Activated naive CD4-positive, alpha-beta T cell treated with anti-CD3 and anti-CD28 coated beads for 36 hours (primary cell): ENCODE results near the gene MAP3K14. TPM values are rescaled to one million over a fixed set of nuclear protein-coding genes. Genes with fewer than 3 reads are reported as not detected.

Experiments used
- CTCF ChIA-PET: fragments of 350-600 bp; sonication (Branson Sonifier 250); formaldehyde crosslinking; loops from one replicate; lab custom pipeline; 2021; ENCODE audit warnings: antibody characterized with exemption; lab: Charles Lee
- DNase-seq: peaks from one replicate; pipeline ENCODE4 v3.0.0-alpha.2; 2020
- H3K27ac Mint-ChIP-seq: one replicate; pipeline ENCODE4 v1.8.0; 2021; ENCODE audit warnings: mild to moderate bottlenecking, mixed read lengths
- H3K27me3 Mint-ChIP-seq: one replicate; pipeline ENCODE4 v1.8.0; 2021; ENCODE audit warnings: low read depth, mixed read lengths
- H3K36me3 Mint-ChIP-seq: one replicate; pipeline ENCODE4 v1.8.0; 2021; ENCODE audit warnings: low read depth, mixed read lengths
- H3K4me1 Mint-ChIP-seq: one replicate; pipeline ENCODE4 v1.8.0; 2021; ENCODE audit warnings: low read depth, mixed read lengths
- H3K4me3 Mint-ChIP-seq: one replicate; pipeline ENCODE4 v1.8.0; 2021; ENCODE audit warnings: mild to moderate bottlenecking, moderate library complexity, mixed read lengths
- H3K9me3 Mint-ChIP-seq: one replicate; pipeline ENCODE4 v1.8.0; 2021; ENCODE audit warnings: mixed read lengths
- intact Hi-C: fragments of 100-400 bp; cut with micrococcal nuclease; formaldehyde crosslinking; loops from one replicate; pipeline ENCODE4 v1.15.1; 2023
- total RNA-seq, 2 experiments: library from RNA; stranded (reverse); gene quantifications; one replicate each; pipeline ENCODE4 v1.2.3, GENCODE V29; 2021

The MAP3K14 gene
- total RNA-seq, 2 experiments from 2014 or later, result 45.5 to 52.0 TPM

DNA sequence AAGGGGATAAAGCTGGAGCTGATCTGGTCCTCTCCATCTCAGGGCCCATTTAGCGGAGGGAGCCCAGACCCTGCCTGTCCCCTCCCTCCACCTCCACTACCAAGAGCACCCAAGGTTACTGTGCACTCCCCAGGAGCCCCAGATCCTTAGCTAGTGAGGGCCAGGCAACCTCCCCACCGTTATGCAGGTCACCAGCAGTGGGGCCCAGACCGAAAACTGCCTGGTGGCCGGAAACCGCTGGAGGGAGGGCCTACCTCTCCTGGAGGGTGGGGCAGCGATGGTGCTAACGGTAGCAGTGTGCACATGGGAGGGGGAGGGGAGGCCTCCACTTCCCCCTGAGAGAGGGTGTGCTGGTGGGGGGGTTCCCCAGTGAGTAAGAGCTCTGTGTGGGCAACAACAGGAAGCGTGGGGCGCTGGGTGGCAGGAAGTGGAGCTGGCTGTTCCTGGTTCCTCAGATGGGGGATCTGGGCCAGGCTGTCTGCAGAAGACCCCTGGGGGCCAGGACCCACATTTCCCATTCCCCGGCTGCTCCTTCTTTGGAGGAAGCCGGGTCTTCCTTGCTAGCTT, 90.8 kb downstream of the MAP3K14 start:
- H3K36me3 Mint-ChIP-seq, result peaks cover 32% of the 10 kb centered on the region
- CTCF ChIA-PET, result interaction anchor here (0.8 to 15.6 kb wide), 10 partner anchors 7 to 91 kb away, joined by 3 to 412 read pairs (median 4); partner anchors contain the start of gene ACBD4
- peak overlapping the region; percentile 100 for H3K4me3 Mint-ChIP-seq
- peaks cover 59% of the 10 kb centered on the region for H3K4me1 Mint-ChIP-seq
- no peaks in the 10 kb centered on the region for H3K27me3 Mint-ChIP-seq
- H3K9me3 Mint-ChIP-seq, result no peaks in the 10 kb centered on the region
- DNase-seq, result peak; percentile 99
- H3K27ac Mint-ChIP-seq, result peak overlapping the region; percentile 100
- intact Hi-C loops, result loop anchor here (1.0 to 10.0 kb wide), 7 partner anchors 9 to 1011 kb away; partner anchors contain the start of genes DCAKD, HEXIM2, SPATA32 and UBTF

DNA sequence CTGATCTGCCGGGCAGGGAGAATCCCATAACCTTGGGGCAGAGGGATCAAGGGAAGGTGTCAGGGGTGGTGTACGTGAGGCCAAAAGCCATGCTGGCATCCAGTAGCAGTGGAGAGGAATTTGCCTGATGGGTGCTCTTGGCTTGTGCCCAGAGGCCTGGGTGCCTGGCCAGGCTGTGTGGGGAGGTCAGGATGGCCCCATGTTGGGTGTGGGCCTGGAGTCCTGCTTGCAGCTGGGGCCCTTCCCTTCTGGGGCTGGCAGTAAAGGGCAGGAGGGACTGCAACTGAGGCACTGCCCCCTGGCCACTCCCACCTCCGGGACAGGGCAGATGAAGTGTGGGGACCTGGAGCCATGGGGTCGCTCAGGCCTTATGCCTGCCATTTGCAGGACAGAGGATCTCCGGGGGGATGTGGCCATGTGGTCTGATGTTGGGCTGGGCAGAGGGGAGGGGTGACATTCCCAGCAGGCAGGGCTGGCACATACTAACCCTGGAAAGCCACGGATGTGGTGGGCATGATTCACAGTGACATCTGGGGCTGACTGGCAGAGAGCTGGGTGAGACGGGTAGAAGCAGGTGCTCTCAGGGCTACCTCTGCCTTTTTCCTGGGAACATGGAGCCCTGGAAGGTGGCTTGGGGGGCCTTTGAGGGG, 91.6 kb downstream of the MAP3K14 start:
- CTCF ChIA-PET, result interaction anchor here (0.8 to 15.6 kb wide), 10 partner anchors 8 to 90 kb away, joined by 3 to 412 read pairs (median 4); partner anchors contain the start of gene ACBD4
- H3K27ac Mint-ChIP-seq, result peak overlapping the region; percentile 100
- H3K9me3 Mint-ChIP-seq, result no peaks in the 10 kb centered on the region
- peaks cover 40% of the 10 kb centered on the region for H3K36me3 Mint-ChIP-seq
- H3K4me3 Mint-ChIP-seq, result peak overlapping the region; percentile 100
- H3K4me1 Mint-ChIP-seq, result peaks cover 57% of the 10 kb centered on the region
- intact Hi-C loops, result loop anchor here (2.0 to 10.0 kb wide), 4 partner anchors 38 to 1010 kb away; partner anchors contain the start of genes DCAKD, SPATA32 and UBTF
- peak; percentile 77 for DNase-seq
- no peaks in the 10 kb centered on the region for H3K27me3 Mint-ChIP-seq

GRCh38 chr17:45224671-45225050, 92.2 kb downstream of the MAP3K14 start:
- H3K27me3 Mint-ChIP-seq, result no peaks in the 10 kb centered on the region
- DNase-seq, result peak; percentile 68

GRCh38 chr17:45223539-45224528, 93.0 kb downstream of the MAP3K14 start:
- Mint-ChIP-seq H3K36me3 (peaks cover 49% of the 10 kb centered on the region), H3K27ac (peak overlapping the region; percentile 100), H3K27me3 (no peaks in the 10 kb centered on the region), H3K4me3 (peak overlapping the region; percentile 100), H3K4me1 (peaks cover 56% of the 10 kb centered on the region), H3K9me3 (no peaks in the 10 kb centered on the region)
- peak; percentile 88 for DNase-seq
- intact Hi-C loops, result loop anchor here (1.0 to 10.0 kb wide), 5 partner anchors 23 to 1009 kb away; partner anchors contain the start of genes DCAKD, HEXIM1, SPATA32 and UBTF
- CTCF ChIA-PET, result interaction anchor here (1.2 to 15.6 kb wide), 4 partner anchors 9 to 74 kb away, joined by 3 to 412 read pairs (median 14); no protein-coding TSS in a partner anchor

More at GRCh38 chr17:45224671-45225050, 92.2 kb downstream of the MAP3K14 start:
- intact Hi-C loops, result loop anchor here (2.0 to 10.0 kb wide), 4 partner anchors 38 to 1010 kb away; partner anchors contain the start of genes DCAKD, SPATA32 and UBTF
- Mint-ChIP-seq H3K4me1 (peaks cover 57% of the 10 kb centered on the region), H3K9me3 (no peaks in the 10 kb centered on the region), H3K36me3 (peaks cover 45% of the 10 kb centered on the region), H3K27ac (peak overlapping the region; percentile 100), H3K4me3 (peak overlapping the region; percentile 100)
- CTCF ChIA-PET, result interaction anchor here (0.8 to 15.6 kb wide), 3 partner anchors 8 to 91 kb away, joined by 3 to 412 read pairs (median 24); no protein-coding TSS in a partner anchor

DNA sequence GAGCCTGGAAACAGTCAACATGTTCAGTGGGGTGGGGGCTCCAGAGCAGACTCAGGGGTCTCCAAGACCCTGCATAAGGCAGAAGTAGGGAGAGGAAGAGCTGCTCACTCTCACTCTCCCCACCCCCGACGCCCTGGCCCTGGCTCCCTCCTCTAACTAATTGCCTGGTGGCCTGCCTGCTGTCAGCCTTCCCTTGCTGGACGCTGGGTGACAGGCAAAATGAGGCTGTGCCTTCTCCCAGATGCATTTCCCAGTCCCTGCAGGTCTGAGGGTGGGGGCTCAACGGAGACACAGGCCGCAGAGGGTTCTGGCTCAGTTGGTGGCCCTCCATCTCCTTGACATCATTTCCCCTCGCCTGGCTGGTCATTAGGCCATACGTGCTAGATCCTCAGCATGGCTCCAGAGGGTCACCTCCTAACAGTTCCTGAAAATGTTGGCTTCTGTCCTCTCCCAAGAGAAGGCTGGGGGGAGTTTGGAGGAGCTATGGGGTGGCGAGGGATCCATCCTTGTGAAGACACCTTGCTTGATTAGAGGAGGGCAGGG, 93.8 kb downstream of the MAP3K14 start:
- H3K36me3 Mint-ChIP-seq, result peaks cover 51% of the 10 kb centered on the region
- peaks cover 50% of the 10 kb centered on the region for H3K4me1 Mint-ChIP-seq
- no peaks in the 10 kb centered on the region for H3K27me3 Mint-ChIP-seq
- intact Hi-C loops, result loop anchor here (1.0 to 10.0 kb wide), 3 partner anchors 24 to 1008 kb away; partner anchors contain the start of genes HEXIM1 and UBTF
- CTCF ChIA-PET, result interaction anchor here (1.1 to 15.6 kb wide), 5 partner anchors 10 to 73 kb away, joined by 3 to 412 read pairs (median 4); no protein-coding TSS in a partner anchor
- no peak for DNase-seq
- peak overlapping the region; percentile 100 for H3K27ac Mint-ChIP-seq
- H3K4me3 Mint-ChIP-seq, result peak overlapping the region; percentile 100
- no peaks in the 10 kb centered on the region for H3K9me3 Mint-ChIP-seq

- peaks cover 45% of the 10 kb centered on the region for H3K4me1 Mint-ChIP-seq
Observed at GRCh38 chr17:45222289-45222995, 94.4 kb downstream of the MAP3K14 start.

DNA sequence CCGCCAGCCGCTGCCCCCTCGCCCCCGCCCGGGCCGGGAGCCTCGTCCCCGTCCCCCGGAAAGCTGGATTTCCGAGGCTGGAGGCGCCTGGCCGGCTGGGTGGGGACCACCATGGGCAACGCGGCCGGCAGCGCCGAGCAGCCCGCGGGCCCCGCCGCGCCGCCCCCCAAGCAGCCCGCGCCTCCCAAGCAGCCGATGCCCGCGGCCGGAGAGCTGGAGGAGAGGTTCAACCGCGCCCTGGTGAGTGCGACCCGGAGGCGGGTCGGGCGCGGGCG, 94.9 kb downstream of the MAP3K14 start:
- CTCF ChIA-PET, result interaction anchor here (0.6 to 15.6 kb wide), 2 partner anchors 11 to 163 kb away, joined by 4 to 412 read pairs; no protein-coding TSS in a partner anchor
- Mint-ChIP-seq H3K4me3 (peak overlapping the region; percentile 100), H3K36me3 (peaks cover 55% of the 10 kb centered on the region), H3K27ac (no peak overlapping the region), H3K27me3 (no peaks in the 10 kb centered on the region), H3K4me1 (peaks cover 40% of the 10 kb centered on the region), H3K9me3 (no peaks in the 10 kb centered on the region)
- DNase-seq, result no peak
- intact Hi-C loops, result loop anchor here (10.0 kb wide), 1 partner anchor 1007 kb away; the partner anchor contains the start of gene UBTF

More at GRCh38 chr17:45222289-45222995, 94.4 kb downstream of the MAP3K14 start:
- Mint-ChIP-seq H3K27ac (peak overlapping the region; percentile 100), H3K9me3 (no peaks in the 10 kb centered on the region), H3K27me3 (no peaks in the 10 kb centered on the region), H3K4me3 (peak overlapping the region; percentile 100), H3K36me3 (peaks cover 54% of the 10 kb centered on the region)
- intact Hi-C loops, result loop anchor here (10.0 kb wide), 1 partner anchor 1008 kb away; the partner anchor contains the start of gene UBTF
- DNase-seq, result peak; percentile 78
- CTCF ChIA-PET, result interaction anchor here (0.6 to 15.6 kb wide), 5 partner anchors 11 to 163 kb away, joined by 3 to 412 read pairs (median 4); no protein-coding TSS in a partner anchor

DNA sequence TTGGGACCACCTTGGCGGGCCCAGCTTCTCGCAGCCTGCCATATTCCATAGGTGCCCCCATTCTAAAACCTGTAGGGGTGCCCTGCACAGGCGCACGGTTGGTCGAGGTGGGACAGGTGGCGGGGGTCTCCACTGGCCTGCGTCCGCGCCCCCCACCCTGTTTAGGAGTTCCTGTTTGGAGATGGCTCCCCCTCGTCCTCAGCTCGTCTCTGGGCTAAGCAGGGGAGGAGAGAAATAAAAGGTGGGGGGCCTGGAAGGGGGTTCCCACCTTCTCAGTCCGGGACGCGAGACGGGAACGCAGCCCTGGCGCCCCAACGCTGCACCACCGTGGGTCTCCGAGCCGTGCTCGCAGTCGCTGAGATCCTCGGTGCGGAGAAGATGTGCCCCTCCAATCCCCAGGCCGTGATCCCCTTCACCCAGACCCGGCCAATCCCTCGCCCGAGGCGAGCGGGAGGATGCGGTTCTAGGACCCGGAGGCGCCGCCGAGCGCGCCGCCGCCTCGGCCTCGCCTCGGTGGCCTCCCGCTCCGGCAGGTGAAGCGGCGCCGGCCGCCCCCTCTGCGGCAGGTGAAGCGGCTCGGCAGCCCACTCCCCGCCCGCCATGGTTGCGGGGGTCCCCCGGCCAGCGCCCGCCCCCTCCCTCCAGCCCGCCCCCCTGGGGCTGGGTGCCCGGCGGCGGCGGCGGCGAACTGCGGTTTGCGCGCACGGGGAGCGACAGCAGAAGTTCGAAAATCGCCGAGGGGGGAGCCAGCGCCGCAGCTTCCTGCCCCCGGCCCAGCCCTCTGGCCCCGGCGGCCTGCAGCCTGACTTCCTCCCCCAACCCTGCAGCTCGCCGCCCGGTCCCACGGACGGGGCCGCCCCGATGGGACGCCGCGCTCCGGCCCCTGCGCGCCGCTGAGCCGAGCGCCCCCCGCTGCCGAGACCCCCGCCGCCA, 95.5 kb downstream of the MAP3K14 start, which contains the start of gene FMNL1:
FMNL1 (plus strand) TSS at position 805 of the 933 bp plus-strand sequence. CDS start 240 bp downstream, outside the sequence.
- CTCF ChIA-PET, result interaction anchor here (0.6 to 15.6 kb wide), 11 partner anchors 12 to 164 kb away, joined by 3 to 412 read pairs (median 5); partner anchors contain the start of genes ACBD4, HEXIM1 and MAP3K14
- H3K27me3 Mint-ChIP-seq, result no peaks in the 10 kb centered on the region
- peak within 1 kb of the TSS; percentile 100 for H3K4me3 Mint-ChIP-seq
- H3K36me3 Mint-ChIP-seq, result peaks cover 55% of the 10 kb centered on the region
- peaks cover 36% of the 10 kb centered on the region for H3K4me1 Mint-ChIP-seq
- intact Hi-C loops, result loop anchor here (10.0 kb wide), 1 partner anchor 1007 kb away; the partner anchor contains the start of gene UBTF
- peak within 1 kb of the TSS; percentile 100 for H3K27ac Mint-ChIP-seq
- peak; percentile 75 for DNase-seq
- H3K9me3 Mint-ChIP-seq, result no peaks in the 10 kb centered on the region

GRCh38 chr17:45220079-45220478, 96.7 kb downstream of the MAP3K14 start:
- intact Hi-C loops, result loop anchor here (10.0 kb wide), 1 partner anchor 1005 kb away; the partner anchor contains the start of gene UBTF
- peak overlapping the region; percentile 88 for H3K27ac Mint-ChIP-seq
- no peak for DNase-seq
- H3K27me3 Mint-ChIP-seq, result no peaks in the 10 kb centered on the region
- CTCF ChIA-PET, result interaction anchor here (0.6 to 15.6 kb wide), 23 partner anchors 12 to 194 kb away, joined by 3 to 412 read pairs (median 6); partner anchors contain the start of genes ACBD4, HEXIM1 and SPATA32
- peaks cover 58% of the 10 kb centered on the region for H3K36me3 Mint-ChIP-seq
- H3K9me3 Mint-ChIP-seq, result no peaks in the 10 kb centered on the region
- H3K4me1 Mint-ChIP-seq, result peaks cover 30% of the 10 kb centered on the region
- H3K4me3 Mint-ChIP-seq, result peak overlapping the region; percentile 86
